ENCODE data around the gene NSFL1C. TPM values are rescaled to one million over a fixed set of nuclear protein-coding genes. Genes with fewer than 3 reads are reported as not detected.
"Not testable (repeated sequence)": the region's sequence is repeated elsewhere in the genome, so short reads cannot be mapped to it uniquely, and the experiment has no call there.

NSFL1C gene
- total RNA-seq, 2 donors from 2014 or later: 43.0 to 54.5 TPM

DNA sequence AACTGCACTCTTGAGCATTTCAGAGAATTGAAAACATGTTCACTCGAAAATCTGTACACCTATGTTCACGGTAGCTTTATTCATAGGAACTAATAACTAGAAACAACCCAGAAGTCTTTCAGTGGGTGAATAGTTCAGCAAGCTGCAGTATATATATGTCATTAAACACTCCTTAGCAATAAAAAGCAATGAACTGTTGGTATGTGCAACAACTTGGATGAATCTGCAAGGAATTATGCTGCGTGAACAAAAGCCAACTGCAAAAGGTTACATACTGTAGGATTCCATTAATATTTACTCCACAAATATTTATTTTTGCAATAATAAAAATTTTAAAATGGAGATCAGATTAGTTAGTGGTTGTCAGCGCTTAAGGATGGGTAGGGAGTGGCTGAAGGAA is 51.7 kb downstream of the NSFL1C start:
- 43% methylated on average over 4 of the region's 4 CpGs for WGBS

DNA sequence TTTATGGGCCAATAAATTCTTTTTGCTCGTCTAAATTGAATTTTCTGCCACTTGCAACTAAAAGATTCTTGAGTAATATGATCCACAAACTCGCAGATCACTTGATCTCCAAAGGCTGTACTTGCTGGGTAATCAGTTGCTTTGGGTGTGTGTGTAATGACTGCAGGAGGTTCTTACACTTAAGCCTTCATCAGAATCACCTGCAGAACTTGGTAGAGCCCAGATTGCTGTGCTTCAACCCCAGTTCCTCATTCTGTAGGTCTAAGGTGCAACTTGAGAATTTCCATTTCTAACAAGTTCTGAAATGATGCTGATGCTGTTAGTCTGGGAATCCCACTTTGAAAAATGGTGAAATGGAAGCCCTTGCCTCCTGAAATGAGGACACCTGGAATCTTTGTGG is 60.8 kb downstream of the NSFL1C start:
- intact Hi-C loops (cut with DNase I): no loop called here

More for the DNA sequence above, 51.7 kb downstream of the NSFL1C start:
- TF ChIP-seq POLR2AphosphoS5 (IDR thresholded peaks at IDR 0.05): no peak
- TF ChIP-seq, protein P1, sequence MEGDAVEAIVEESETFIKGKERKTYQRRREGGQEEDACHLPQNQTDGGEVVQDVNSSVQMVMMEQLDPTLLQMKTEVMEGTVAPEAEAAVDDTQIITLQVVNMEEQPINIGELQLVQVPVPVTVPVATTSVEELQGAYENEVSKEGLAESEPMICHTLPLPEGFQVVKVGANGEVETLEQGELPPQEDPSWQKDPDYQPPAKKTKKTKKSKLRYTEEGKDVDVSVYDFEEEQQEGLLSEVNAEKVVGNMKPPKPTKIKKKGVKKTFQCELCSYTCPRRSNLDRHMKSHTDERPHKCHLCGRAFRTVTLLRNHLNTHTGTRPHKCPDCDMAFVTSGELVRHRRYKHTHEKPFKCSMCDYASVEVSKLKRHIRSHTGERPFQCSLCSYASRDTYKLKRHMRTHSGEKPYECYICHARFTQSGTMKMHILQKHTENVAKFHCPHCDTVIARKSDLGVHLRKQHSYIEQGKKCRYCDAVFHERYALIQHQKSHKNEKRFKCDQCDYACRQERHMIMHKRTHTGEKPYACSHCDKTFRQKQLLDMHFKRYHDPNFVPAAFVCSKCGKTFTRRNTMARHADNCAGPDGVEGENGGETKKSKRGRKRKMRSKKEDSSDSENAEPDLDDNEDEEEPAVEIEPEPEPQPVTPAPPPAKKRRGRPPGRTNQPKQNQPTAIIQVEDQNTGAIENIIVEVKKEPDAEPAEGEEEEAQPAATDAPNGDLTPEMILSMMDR (IDR thresholded peaks at IDR 0.05): no peak
- TF ChIP-seq POLR2A (IDR thresholded peaks at IDR 0.05): no peak
- H3K27me3 ChIP-seq (replicated peaks; ENCODE audit: insufficient read depth): no peaks in the 10 kb centered on the region
- no peaks in the 10 kb centered on the region for H3K36me3 ChIP-seq
- no peaks in the 10 kb centered on the region for H3K4me1 ChIP-seq (replicated peaks)
- intact Hi-C loops (cut with DNase I): no loop called here
- H3K9me3 ChIP-seq: no peaks in the 10 kb centered on the region
- no peak for DNase-seq (ENCODE audit: low spot score)
- no peak overlapping the region for H3K27ac ChIP-seq
- H3K4me3 ChIP-seq: no peak overlapping the region

DNA sequence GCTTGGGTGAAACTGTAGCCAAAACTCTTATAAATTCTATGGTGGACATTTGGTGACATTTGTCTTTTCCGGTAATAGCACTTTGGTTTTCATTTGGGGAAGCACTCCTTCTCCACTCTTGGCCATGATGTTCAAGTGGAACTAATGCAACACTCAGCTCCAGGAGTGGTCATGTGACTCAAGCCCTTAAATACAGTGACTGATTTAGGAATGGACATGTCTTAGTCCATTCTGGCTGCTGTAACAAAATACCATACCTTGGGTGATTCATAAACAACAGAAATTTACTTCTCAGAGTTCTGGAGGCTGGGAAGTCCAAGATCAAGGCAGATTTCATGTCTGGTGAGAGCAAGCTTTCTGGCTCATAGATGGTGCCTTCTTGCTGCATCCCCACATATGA is 63.0 kb downstream of the NSFL1C start:
- 100% methylated on average over 1 of the region's 1 CpG for WGBS
- H3K27me3 ChIP-seq (replicated peaks; ENCODE audit: insufficient read depth): no peaks in the 10 kb centered on the region
- H3K27ac ChIP-seq: no peak overlapping the region
- H3K4me1 ChIP-seq (replicated peaks): no peaks in the 10 kb centered on the region
- no peak for DNase-seq (ENCODE audit: low spot score)
- TF ChIP-seq POLR2AphosphoS5 (IDR thresholded peaks at IDR 0.05) (no peak), POLR2A (IDR thresholded peaks at IDR 0.05) (no peak)
- TF ChIP-seq, protein P1 (IDR thresholded peaks at IDR 0.05): no peak
- H3K9me3 ChIP-seq: no peaks in the 10 kb centered on the region
- intact Hi-C loops (cut with DNase I): no loop called here
- H3K36me3 ChIP-seq: no peaks in the 10 kb centered on the region
- no peak overlapping the region for H3K4me3 ChIP-seq

More for the DNA sequence above, 60.8 kb downstream of the NSFL1C start:
- Histone ChIP-seq H3K27me3 (replicated peaks; ENCODE audit: insufficient read depth) (no peaks in the 10 kb centered on the region), H3K4me1 (replicated peaks) (no peaks in the 10 kb centered on the region), H3K9me3 (no peaks in the 10 kb centered on the region), H3K36me3 (no peaks in the 10 kb centered on the region), H3K27ac (no peak overlapping the region), H3K4me3 (no peak overlapping the region)
- DNase-seq (ENCODE audit: low spot score): no peak
- WGBS: 33% methylated on average over 2 of the region's 2 CpGs
- TF ChIP-seq, protein P1 (IDR thresholded peaks at IDR 0.05): no peak
- no peak for TF ChIP-seq POLR2AphosphoS5 (IDR thresholded peaks at IDR 0.05)
- TF ChIP-seq POLR2A (IDR thresholded peaks at IDR 0.05): no peak

DNA sequence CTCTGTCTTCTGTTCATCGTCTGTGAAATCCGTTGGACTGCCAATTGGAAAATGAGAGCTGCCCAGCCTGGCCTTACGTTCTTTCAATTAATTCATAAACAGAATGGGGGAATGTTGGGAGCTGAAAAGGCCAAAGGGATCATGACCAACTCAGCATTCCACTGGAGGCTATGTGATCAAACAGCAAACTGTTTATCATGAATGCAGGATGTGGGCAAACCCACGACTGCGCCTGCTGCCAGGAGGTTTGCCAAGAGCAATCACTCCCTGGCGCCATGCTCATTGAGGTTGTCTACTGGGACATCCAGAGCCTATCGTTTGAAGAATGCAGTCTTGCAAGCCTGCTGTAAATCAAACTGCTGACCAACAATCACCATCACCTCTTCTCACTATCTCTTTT is 64.5 kb downstream of the NSFL1C start:
- TF ChIP-seq POLR2A (IDR thresholded peaks at IDR 0.05): no peak
- TF ChIP-seq, protein P1 (IDR thresholded peaks at IDR 0.05): no peak
- no peak for TF ChIP-seq POLR2AphosphoS5 (IDR thresholded peaks at IDR 0.05)
- H3K27me3 ChIP-seq (replicated peaks; ENCODE audit: insufficient read depth): no peaks in the 10 kb centered on the region
- no peak for DNase-seq (ENCODE audit: low spot score)
- H3K4me3 ChIP-seq: no peak overlapping the region
- H3K9me3 ChIP-seq: no peaks in the 10 kb centered on the region
- no peaks in the 10 kb centered on the region for H3K36me3 ChIP-seq
- H3K27ac ChIP-seq: no peak overlapping the region
- H3K4me1 ChIP-seq (replicated peaks): no peaks in the 10 kb centered on the region
- intact Hi-C loops (cut with DNase I): no loop called here
- WGBS: 77% methylated on average over 7 of the region's 7 CpGs

DNA sequence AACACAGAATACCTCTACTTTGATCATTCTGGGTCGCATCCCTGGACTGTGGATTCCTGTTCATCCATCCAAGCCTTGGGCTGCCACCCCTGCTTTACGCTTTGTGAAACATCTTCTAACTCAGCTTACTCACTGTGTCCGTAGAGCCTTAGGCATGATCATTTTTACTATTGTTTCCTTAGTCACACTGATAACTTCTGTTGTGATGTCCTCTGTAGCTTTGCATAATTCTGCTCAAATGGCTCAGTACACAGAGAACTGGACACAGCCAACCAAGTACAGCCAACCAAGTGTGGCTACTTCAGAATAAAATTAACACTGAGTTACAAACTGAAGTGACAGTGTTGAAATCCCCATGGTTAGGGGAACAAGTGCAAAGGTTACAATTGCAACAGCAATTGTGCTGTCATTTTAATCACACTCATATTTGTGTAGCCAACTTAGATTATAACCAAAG is 65.2 kb downstream of the NSFL1C start:
- H3K27ac ChIP-seq: no peak overlapping the region
- TF ChIP-seq, protein P1 (IDR thresholded peaks at IDR 0.05): no peak
- TF ChIP-seq POLR2AphosphoS5 (IDR thresholded peaks at IDR 0.05) (no peak), POLR2A (IDR thresholded peaks at IDR 0.05) (no peak)

DNA sequence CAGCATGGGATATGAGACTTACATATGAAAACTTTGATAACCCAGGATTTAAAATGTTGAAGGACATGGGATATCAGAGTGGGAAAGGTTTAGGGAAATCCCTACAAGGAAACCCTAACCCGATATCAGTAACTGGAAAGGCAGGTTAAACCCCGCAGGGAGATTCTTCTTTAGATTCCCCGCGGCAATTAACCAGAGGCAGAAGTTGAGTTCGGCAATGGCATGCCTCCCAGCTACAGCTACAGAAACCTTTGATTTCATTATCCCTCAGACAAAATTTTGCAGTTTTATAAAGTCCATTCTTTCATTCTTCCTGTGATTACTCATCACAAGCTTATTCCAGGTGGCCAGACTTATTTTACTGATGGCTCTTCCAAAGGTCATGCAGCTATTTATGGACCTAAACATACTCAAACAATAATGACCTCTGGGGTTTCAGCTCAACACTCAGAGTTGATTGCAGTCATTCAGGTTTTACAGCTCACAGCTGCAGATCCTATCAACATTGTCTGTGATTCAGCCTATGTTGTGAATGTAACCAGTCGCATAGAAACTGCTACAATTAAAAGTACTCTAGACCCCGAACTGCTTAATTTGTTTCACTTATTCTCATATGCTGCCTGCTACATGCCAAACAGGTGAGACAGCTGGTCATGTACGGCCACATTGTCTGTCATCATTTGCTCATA is 66.8 kb downstream of the NSFL1C start:
- H3K4me1 ChIP-seq (replicated peaks); H3K4me3 ChIP-seq; H3K36me3 ChIP-seq; H3K9me3 ChIP-seq; H3K27me3 ChIP-seq (replicated peaks; ENCODE audit: insufficient read depth); intact Hi-C loops (cut with DNase I); DNase-seq (ENCODE audit: low spot score); H3K27ac ChIP-seq: not testable (repeated sequence)
- 19% methylated on average over 8 of the region's 8 CpGs for WGBS

More for the DNA sequence above, 65.2 kb downstream of the NSFL1C start:
- Histone ChIP-seq H3K4me3 (no peak overlapping the region), H3K9me3 (no peaks in the 10 kb centered on the region), H3K4me1 (replicated peaks) (no peaks in the 10 kb centered on the region), H3K27me3 (replicated peaks; ENCODE audit: insufficient read depth) (no peaks in the 10 kb centered on the region), H3K36me3 (no peaks in the 10 kb centered on the region)
- WGBS: 77% methylated on average over 3 of the region's 3 CpGs
- intact Hi-C loops (cut with DNase I): no loop called here
- DNase-seq (ENCODE audit: low spot score): no peak

DNA sequence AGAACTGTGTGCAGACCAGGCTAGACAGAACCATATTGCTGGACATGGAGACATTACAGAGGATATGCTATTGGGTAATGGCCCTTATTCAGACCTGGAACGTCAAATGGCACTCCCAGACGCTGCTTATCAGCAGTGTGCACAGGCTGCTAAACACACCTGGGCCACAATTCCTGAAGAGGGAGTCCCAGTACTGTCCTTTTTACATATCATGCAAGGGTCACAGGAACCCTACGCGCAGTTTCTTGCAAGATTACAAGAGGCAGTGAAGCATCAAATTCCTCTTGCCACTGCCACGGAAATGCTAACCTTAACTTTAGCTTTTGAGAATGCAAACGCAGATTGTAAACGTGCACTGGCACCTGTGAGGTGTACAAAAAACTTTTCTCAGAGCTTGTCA is 68.5 kb downstream of the NSFL1C start:
- DNase-seq (ENCODE audit: low spot score); H3K27me3 ChIP-seq (replicated peaks; ENCODE audit: insufficient read depth); H3K4me1 ChIP-seq (replicated peaks); H3K36me3 ChIP-seq; H3K27ac ChIP-seq; H3K9me3 ChIP-seq; intact Hi-C loops (cut with DNase I); H3K4me3 ChIP-seq: not testable (repeated sequence)
- WGBS: 50% methylated on average over 7 of the region's 7 CpGs
